SH-SY5Y (cell line): ENCODE results near the gene TAS2R3.

Experiments used
- GATA2 ChIP-seq: IDR thresholded peaks from 2 replicates; pipeline ENCODE4 v1.6.1; 2011; ENCODE audit warnings: mild to moderate bottlenecking, low read depth, low read length
- GATA3 ChIP-seq: IDR thresholded peaks from 2 replicates; pipeline ENCODE4 v1.6.1; 2011; ENCODE audit warnings: low read depth, mild to moderate bottlenecking, low read length, moderate library complexity

The TAS2R3 gene

GRCh38 chr7:141744131-141744530 lies 19.8 kb upstream of the TAS2R3 start:
- TF ChIP-seq GATA3 (no peak), GATA2 (no peak)

- TF ChIP-seq GATA3 (no peak), GATA2 (no peak)
These were observed 15.5 kb upstream of the TAS2R3 start for GRCh38 chr7:141748396-141748795.

GRCh38 chr7:141752634-141753033 lies 11.3 kb upstream of the TAS2R3 start:
- TF ChIP-seq GATA3 (no peak), GATA2 (no peak)

GRCh38 chr7:141754939-141755338 lies 9.0 kb upstream of the TAS2R3 start:
- TF ChIP-seq GATA2 = no peak
- no peak for TF ChIP-seq GATA3

DNA sequence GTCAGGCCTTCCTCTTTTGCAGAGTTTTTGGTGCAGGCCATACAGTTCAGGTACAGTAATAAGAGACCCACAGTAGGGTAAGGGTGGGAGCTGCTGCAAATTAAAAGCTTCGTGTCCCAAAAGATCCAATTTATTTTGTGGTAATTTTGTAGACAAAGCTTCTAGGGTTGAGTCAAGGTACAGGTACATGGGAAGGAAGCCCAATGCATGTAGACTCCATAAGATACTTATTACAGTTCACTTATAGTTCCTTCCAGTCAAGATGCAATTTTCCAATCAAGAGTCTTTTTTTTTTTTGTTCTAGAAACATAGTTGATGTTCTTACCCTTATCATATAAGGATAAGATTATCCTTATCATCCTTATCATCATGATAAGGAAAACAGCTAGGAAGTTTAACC lies 12.5 kb downstream of the TAS2R3 start, which contains the start of gene TAS2R4:
Gene TAS2R4 (plus strand): TSS at position 301 of the 400 bp plus-strand sequence. CDS start 1,815 bp downstream, outside the sequence.
- TF ChIP-seq GATA2 = no peak
- TF ChIP-seq GATA3 = no peak

GRCh38 chr7:141785706-141786552 lies 22.0 kb downstream of the TAS2R3 start:
- TF ChIP-seq GATA3 = no peak
- TF ChIP-seq GATA2 = no peak

- TF ChIP-seq GATA2 = no peak
- no peak for TF ChIP-seq GATA3
These were observed 24.4 kb downstream of the TAS2R3 start for GRCh38 chr7:141788296-141788695.

GRCh38 chr7:141789917-141790316 lies 26.0 kb downstream of the TAS2R3 start, which contains the start of gene TAS2R5:
Gene TAS2R5, plus strand, starts transcription at chr7:141790217. Its CDS starts 145 bp downstream, at chr7:141790362.
- TF ChIP-seq GATA2 (no peak), GATA3 (no peak)

DNA sequence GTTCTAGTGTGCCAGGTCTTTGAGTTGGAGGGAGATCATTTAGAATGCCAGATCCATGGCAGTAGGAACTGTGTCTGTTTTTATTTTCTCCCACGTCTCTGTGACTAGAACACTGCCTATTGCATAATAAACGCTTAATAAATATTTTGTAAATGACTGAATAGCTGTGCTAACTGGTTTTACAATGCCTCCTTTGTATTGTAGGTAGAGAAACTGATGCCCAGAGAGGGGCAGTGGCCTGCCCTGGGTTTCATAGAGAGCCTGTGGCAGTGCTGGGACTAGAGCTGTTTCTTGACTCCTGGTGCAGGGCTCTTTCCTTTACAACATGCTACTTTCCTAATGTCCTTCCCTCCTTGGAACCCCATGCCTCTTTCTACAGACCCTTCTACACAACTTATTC lies 28.6 kb downstream of the TAS2R3 start:
- no peak for TF ChIP-seq GATA3
- no peak for TF ChIP-seq GATA2
